GM23338 (cell line): ENCODE measurements around the gene PPP1R12A. TPM values are rescaled to one million over a fixed set of nuclear protein-coding genes. Genes with fewer than 3 reads are reported as not detected.
A peak's percentile ranks its signal among the peaks of the same experiment; 100 is the strongest.

ENCODE experiments used
- ATAC-seq: fragments of 200-7000 bp; cut with Tn5 transposase; 3 replicates; pipeline ENCODE4 v1.9.1; 2020
- DNase-seq: peaks from one replicate; pipeline ENCODE4 v3.0.0-alpha.2; 2015; ENCODE audit warnings: low spot score
- H2AFZ ChIP-seq: fragments of 200-600 bp; sonication (generic); 2 replicates; pipeline ENCODE4 v1.8.0; 2016; ENCODE audit warnings: antibody characterized with exemption, mild to moderate bottlenecking, moderate library complexity
- H3F3A ChIP-seq: fragments of 200-600 bp; sonication (generic); replicated peaks from 2 replicates; pipeline ENCODE4 v1.8.0; 2017; ENCODE audit warnings: antibody characterized with exemption, mixed run types, low read depth
- H3K27ac ChIP-seq: fragments of 200-600 bp; sonication (generic); 2 replicates; pipeline ENCODE4 v1.6.1; 2016; ENCODE audit warnings: low read depth
- H3K27me3 ChIP-seq: fragments of 200-600 bp; sonication (generic); 2 replicates; pipeline ENCODE4 v1.8.0; 2016; ENCODE audit warnings: mild to moderate bottlenecking, mixed run types, moderate library complexity; ENCODE audit not compliant: insufficient read depth
- H3K36me3 ChIP-seq: fragments of 200-600 bp; sonication (generic); 2 replicates; pipeline ENCODE4 v1.8.0; 2016; ENCODE audit warnings: mild to moderate bottlenecking; ENCODE audit not compliant: insufficient read depth
- H3K4me1 ChIP-seq: fragments of 200-600 bp; sonication (generic); 2 replicates; pipeline ENCODE4 v1.8.0; 2016; ENCODE audit warnings: mild to moderate bottlenecking, moderate library complexity; ENCODE audit not compliant: insufficient read depth
- H3K4me2 ChIP-seq: fragments of 200-600 bp; sonication (generic); 2 replicates; pipeline ENCODE4 v1.7.1; 2017; ENCODE audit warnings: mixed run types
- H3K4me3 ChIP-seq: fragments of 200-600 bp; sonication (generic); 2 replicates; pipeline ENCODE4 v1.6.1; 2016; ENCODE audit warnings: mixed run types
- H3K79me2 ChIP-seq: fragments of 200-600 bp; sonication (generic); replicated peaks from 2 replicates; pipeline ENCODE4 v1.8.0; 2017; ENCODE audit warnings: mild to moderate bottlenecking; ENCODE audit not compliant: insufficient read depth
- H3K9me2 ChIP-seq: fragments of 200-600 bp; sonication (generic); 2 replicates; pipeline ENCODE4 v1.8.0; 2017; ENCODE audit not compliant: insufficient read depth
- H4K20me1 ChIP-seq: fragments of 200-600 bp; sonication (generic); replicated peaks from 2 replicates; pipeline ENCODE4 v1.8.0; 2017; ENCODE audit warnings: mild to moderate bottlenecking; ENCODE audit not compliant: insufficient read depth
- H3K27ac Mint-ChIP-seq: 2 replicates; pipeline ENCODE4 v1.8.0; 2020; ENCODE audit warnings: inconsistent platforms, mild to moderate bottlenecking, moderate library complexity, mixed read lengths
- H3K27me3 Mint-ChIP-seq: 3 replicates; pipeline ENCODE4 v1.8.0; 2022; ENCODE audit warnings: low read depth, mild to moderate bottlenecking, moderate library complexity, mixed read lengths, inconsistent platforms; ENCODE audit not compliant: insufficient read depth, poor library complexity
- H3K36me3 Mint-ChIP-seq: 3 replicates; pipeline ENCODE4 v1.8.0; 2021; ENCODE audit warnings: low read depth, mild to moderate bottlenecking, inconsistent platforms, moderate library complexity, mixed read lengths
- H3K4me1 Mint-ChIP-seq: 3 replicates; pipeline ENCODE4 v1.8.0; 2020; ENCODE audit warnings: mild to moderate bottlenecking, inconsistent platforms, mixed read lengths
- H3K4me3 Mint-ChIP-seq: 3 replicates; pipeline ENCODE4 v1.8.0; 2021; ENCODE audit warnings: moderate library complexity, mild to moderate bottlenecking, inconsistent platforms, mixed read lengths
- H3K9me3 Mint-ChIP-seq: 3 replicates; pipeline ENCODE4 v1.8.0; 2020; ENCODE audit warnings: moderate library complexity, mild to moderate bottlenecking, inconsistent platforms, mixed read lengths
- CREB1 ChIP-seq: fragments of 250-450 bp; sonication (Bioruptor Pico); IDR thresholded peaks from 2 replicates; pipeline ENCODE4 v1.5.0; 2020; ENCODE audit warnings: low read depth, mild to moderate bottlenecking, moderate library complexity
- JUNB ChIP-seq: IDR thresholded peaks from one replicate; pipeline ENCODE4 v1.6.1; 2016; ENCODE audit warnings: antibody characterized with exemption; ENCODE audit not compliant: unreplicated experiment
- NANOG ChIP-seq: IDR thresholded peaks from 2 replicates; pipeline ENCODE4 v1.6.1; 2016; ENCODE audit warnings: antibody characterized with exemption, borderline replicate concordance
- POLR2AphosphoS5 ChIP-seq: IDR thresholded peaks from 2 replicates; pipeline ENCODE4 v1.6.1; 2016; ENCODE audit warnings: antibody characterized with exemption, low read depth
- STAT1 ChIP-seq: IDR thresholded peaks from one replicate; pipeline ENCODE4 v1.6.1; 2016; ENCODE audit warnings: antibody characterized with exemption; ENCODE audit not compliant: unreplicated experiment
- ZNF114 ChIP-seq: fragments of 250-450 bp; sonication (Bioruptor Pico); IDR thresholded peaks from 2 replicates; pipeline ENCODE4 v1.5.0; 2020; ENCODE audit warnings: mild to moderate bottlenecking, moderate library complexity
- polyA plus RNA-seq: library from polyadenylated mRNA; unstranded; fragments of >200 nt; fragmentation: Nextera tagmentation; extraction: Ambion mirVana; gene quantifications from 2 replicates; pipeline ENCODE4 v1.2.1, GENCODE V29; 2016
- total RNA-seq: library from RNA; depleted of rRNA; stranded (reverse); fragments of >200 nt; shearing (Covaris generic); gene quantifications from 2 replicates; pipeline ENCODE4 v1.2.3, GENCODE V29; 2014
- TF ChIP-seq, protein P1 (sequence below): fragments of 250-450 bp; sonication (Bioruptor Pico); IDR thresholded peaks from 2 replicates; pipeline ENCODE4 v1.5.0; 2020; ENCODE audit warnings: mild to moderate bottlenecking, moderate library complexity
- TF ChIP-seq, protein P2 (sequence below): IDR thresholded peaks from 2 replicates; pipeline ENCODE4 v1.6.1; 2016; ENCODE audit warnings: antibody characterized with exemption

The PPP1R12A gene
- total and polyA plus RNA-seq, 2 experiments from 2014 or later, result 91.6 to 146 TPM

DNA sequence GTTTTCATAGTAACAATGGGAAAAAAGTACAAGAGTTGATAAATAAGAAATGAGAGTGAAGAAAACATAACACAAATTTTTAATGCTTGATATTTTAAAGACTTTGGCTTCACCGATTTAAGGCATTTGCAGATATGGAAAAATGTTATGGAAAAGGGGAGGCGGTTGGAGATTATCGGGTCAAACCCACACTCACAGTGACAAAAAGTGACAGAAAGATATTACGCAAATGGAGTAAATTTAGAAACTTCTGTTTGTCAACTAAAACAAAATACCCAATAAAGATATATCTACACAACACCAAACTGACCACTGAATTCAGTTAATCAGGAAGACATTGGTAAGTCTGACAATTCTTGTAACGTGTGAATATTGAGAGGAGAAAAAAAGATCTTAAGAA is 2.5 kb downstream of the PPP1R12A start (continued):
- TF ChIP-seq, protein P1, sequence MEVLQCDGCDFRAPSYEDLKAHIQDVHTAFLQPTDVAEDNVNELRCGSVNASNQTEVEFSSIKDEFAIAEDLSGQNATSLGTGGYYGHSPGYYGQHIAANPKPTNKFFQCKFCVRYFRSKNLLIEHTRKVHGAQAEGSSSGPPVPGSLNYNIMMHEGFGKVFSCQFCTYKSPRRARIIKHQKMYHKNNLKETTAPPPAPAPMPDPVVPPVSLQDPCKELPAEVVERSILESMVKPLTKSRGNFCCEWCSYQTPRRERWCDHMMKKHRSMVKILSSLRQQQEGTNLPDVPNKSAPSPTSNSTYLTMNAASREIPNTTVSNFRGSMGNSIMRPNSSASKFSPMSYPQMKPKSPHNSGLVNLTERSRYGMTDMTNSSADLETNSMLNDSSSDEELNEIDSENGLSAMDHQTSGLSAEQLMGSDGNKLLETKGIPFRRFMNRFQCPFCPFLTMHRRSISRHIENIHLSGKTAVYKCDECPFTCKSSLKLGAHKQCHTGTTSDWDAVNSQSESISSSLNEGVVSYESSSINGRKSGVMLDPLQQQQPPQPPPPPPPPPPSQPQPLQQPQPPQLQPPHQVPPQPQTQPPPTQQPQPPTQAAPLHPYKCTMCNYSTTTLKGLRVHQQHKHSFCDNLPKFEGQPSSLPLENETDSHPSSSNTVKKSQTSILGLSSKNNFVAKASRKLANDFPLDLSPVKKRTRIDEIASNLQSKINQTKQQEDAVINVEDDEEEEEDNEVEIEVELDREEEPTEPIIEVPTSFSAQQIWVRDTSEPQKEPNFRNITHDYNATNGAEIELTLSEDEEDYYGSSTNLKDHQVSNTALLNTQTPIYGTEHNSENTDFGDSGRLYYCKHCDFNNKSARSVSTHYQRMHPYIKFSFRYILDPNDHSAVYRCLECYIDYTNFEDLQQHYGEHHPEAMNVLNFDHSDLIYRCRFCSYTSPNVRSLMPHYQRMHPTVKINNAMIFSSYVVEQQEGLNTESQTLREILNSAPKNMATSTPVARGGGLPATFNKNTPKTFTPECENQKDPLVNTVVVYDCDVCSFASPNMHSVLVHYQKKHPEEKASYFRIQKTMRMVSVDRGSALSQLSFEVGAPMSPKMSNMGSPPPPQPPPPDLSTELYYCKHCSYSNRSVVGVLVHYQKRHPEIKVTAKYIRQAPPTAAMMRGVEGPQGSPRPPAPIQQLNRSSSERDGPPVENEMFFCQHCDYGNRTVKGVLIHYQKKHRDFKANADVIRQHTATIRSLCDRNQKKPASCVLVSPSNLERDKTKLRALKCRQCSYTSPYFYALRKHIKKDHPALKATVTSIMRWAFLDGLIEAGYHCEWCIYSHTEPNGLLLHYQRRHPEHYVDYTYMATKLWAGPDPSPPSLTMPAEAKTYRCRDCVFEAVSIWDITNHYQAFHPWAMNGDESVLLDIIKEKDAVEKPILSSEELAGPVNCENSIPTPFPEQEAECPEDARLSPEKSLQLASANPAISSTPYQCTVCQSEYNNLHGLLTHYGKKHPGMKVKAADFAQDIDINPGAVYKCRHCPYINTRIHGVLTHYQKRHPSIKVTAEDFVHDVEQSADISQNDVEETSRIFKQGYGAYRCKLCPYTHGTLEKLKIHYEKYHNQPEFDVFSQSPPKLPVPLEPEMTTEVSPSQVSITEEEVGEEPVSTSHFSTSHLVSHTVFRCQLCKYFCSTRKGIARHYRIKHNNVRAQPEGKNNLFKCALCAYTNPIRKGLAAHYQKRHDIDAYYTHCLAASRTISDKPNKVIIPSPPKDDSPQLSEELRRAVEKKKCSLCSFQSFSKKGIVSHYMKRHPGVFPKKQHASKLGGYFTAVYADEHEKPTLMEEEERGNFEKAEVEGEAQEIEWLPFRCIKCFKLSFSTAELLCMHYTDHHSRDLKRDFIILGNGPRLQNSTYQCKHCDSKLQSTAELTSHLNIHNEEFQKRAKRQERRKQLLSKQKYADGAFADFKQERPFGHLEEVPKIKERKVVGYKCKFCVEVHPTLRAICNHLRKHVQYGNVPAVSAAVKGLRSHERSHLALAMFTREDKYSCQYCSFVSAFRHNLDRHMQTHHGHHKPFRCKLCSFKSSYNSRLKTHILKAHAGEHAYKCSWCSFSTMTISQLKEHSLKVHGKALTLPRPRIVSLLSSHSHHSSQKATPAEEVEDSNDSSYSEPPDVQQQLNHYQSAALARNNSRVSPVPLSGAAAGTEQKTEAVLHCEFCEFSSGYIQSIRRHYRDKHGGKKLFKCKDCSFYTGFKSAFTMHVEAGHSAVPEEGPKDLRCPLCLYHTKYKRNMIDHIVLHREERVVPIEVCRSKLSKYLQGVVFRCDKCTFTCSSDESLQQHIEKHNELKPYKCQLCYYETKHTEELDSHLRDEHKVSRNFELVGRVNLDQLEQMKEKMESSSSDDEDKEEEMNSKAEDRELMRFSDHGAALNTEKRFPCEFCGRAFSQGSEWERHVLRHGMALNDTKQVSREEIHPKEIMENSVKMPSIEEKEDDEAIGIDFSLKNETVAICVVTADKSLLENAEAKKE, result no peak
- TF ChIP-seq POLR2AphosphoS5 (no peak), CREB1 (CRISPR knock-in tag) (no peak), ZNF114 (no peak), JUNB (no peak)
- TF ChIP-seq, protein P2, sequence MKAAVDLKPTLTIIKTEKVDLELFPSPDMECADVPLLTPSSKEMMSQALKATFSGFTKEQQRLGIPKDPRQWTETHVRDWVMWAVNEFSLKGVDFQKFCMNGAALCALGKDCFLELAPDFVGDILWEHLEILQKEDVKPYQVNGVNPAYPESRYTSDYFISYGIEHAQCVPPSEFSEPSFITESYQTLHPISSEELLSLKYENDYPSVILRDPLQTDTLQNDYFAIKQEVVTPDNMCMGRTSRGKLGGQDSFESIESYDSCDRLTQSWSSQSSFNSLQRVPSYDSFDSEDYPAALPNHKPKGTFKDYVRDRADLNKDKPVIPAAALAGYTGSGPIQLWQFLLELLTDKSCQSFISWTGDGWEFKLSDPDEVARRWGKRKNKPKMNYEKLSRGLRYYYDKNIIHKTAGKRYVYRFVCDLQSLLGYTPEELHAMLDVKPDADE, result no peak

DNA sequence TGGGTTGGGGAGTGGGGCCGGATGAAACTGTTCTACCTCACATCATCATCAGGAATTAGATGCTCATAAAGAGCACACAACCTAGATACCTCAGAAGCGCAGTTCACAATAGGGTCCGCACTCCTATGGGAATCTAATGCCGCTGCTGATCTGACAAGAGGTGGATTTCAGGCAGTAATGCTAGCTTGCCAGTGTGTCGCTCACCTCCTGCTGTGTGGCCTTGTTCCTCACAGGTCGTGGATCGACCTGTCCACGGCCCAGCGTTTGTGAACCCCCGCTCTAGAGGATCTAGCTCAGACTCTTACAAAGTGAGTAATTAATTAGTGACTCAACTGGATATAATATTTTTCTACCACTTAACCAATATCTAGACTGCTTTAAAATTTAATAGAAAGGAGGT is 5.8 kb downstream of the PPP1R12A start:
- no peak overlapping the region for H3K4me2 ChIP-seq
- no peaks in the 10 kb centered on the region for H3K36me3 ChIP-seq
- Mint-ChIP-seq H3K36me3 (no peaks in the 10 kb centered on the region; the same call in 2 of the 3 replicates), H3K4me3 (no peak overlapping the region; the same call in 2 of the 3 replicates), H3K9me3 (no peaks in the 10 kb centered on the region), H3K4me1 (peaks cover 24% of the 10 kb centered on the region), H3K27me3 (peaks cover under 1% of the 10 kb centered on the region), H3K27ac (no peak overlapping the region)
- ATAC-seq, result peak; percentile 78
- no peak overlapping the region for H3K4me3 ChIP-seq
- peaks cover 34% of the 10 kb centered on the region for H3K4me1 ChIP-seq
- H3K79me2 ChIP-seq, result peaks cover 100% of the 10 kb centered on the region
- no peak overlapping the region for H2AFZ ChIP-seq
- H4K20me1 ChIP-seq, result peaks cover 28% of the 10 kb centered on the region
- peak; percentile 62 for DNase-seq
- H3F3A ChIP-seq, result no peaks in the 10 kb centered on the region
- H3K27ac ChIP-seq, result no peak overlapping the region
- H3K9me2 ChIP-seq, result no peaks in the 10 kb centered on the region
- H3K27me3 ChIP-seq, result no peaks in the 10 kb centered on the region
- TF ChIP-seq ZNF114 (no peak), JUNB (no peak), NANOG (no peak), STAT1 (no peak)
- TF ChIP-seq, protein P1, result no peak
